C4-2B (cell line): Measurements from ENCODE around the gene HRH2.

Experiments used
- CTCF ChIP-seq: fragments of 450-650 bp; conservative IDR thresholded peaks from 2 replicates; pipeline ENCODE4 v1.5.1; 2017; ENCODE audit warnings: mild to moderate bottlenecking
- ZFX ChIP-seq: fragments of 450-650 bp; IDR thresholded peaks from 2 replicates; pipeline ENCODE4 v1.6.1; 2017

- TF ChIP-seq CTCF (no peak), ZFX (no peak)
Measured at GRCh38 chr5:175692996-175693710, 35.3 kb downstream of the HRH2 start.
